Epidermal melanocyte (primary cell): ENCODE results near the gene MUC21.
"Not testable (repeated sequence)": the region's sequence is repeated elsewhere in the genome, so short reads cannot be mapped to it uniquely, and the experiment has no call there.

Experiments
- DNase-seq: peaks from one replicate; pipeline ENCODE4 v3.0.0; 2011; ENCODE audit warnings: low spot score; ENCODE audit not compliant: insufficient read length

Gene MUC21

DNA sequence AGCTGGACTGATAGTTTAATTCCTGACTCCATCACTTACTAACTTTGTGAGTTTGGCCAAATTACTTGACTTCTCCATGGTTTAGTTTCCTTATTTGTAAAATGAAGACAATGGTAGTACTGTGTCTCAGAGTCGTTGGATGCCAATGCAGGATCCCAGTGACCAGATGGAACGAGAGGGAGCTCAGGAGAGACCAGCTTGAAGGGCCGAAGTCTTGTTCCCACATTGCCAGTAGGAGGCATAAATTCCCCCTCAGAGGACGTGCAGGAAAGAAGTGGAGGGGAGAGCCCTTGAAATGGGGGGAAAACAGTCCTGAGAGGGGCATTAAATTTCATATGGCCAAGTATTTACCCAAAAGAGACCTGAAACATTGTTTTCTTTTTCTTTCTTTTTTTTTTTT, 24.6 kb downstream of the MUC21 start:
- no peak for DNase-seq

GRCh38 chr6:31009731-31010130, 26.2 kb downstream of the MUC21 start:
- no peak for DNase-seq

DNA sequence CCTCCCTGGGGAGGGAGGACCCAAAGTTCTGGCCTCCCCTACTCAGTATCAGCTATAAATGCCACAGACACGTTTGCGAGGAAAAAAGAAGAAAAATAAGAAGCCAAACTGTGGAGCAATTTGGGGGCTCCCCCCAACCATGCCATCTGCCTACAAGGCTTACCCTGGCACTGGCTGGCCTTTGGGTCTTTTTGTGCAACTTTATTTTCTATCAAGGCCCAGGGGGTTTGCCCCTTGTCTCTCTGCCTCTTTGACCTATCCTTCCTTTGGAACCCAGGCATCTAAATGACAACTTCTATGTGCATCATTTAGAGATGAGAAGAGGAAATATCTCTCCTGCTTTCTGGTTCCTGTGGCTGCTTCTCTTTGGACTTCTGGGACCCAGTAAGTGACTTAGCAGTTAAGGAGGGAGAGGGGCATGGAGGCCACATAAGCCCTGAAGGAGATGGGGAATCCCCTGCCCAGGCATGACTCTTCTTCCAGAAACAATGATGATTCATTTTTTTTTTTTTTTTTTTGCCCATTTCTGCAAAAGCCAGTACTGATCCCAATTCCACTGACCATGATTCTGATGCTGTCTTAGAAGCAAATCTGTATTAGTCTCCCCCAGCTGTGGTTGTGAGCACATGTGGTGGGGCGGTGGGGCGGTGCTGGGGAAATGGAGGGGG, 27.0 kb downstream of the MUC21 start, which contains the start of gene MUC22:
MUC22 (plus strand) TSS at position 82 of the 668 bp plus-strand sequence; CDS start at position 315, 233 bp downstream.
- DNase-seq: no peak

- DNase-seq: no peak
These were observed 27.6 kb downstream of the MUC21 start for GRCh38 chr6:31011153-31011552.

DNA sequence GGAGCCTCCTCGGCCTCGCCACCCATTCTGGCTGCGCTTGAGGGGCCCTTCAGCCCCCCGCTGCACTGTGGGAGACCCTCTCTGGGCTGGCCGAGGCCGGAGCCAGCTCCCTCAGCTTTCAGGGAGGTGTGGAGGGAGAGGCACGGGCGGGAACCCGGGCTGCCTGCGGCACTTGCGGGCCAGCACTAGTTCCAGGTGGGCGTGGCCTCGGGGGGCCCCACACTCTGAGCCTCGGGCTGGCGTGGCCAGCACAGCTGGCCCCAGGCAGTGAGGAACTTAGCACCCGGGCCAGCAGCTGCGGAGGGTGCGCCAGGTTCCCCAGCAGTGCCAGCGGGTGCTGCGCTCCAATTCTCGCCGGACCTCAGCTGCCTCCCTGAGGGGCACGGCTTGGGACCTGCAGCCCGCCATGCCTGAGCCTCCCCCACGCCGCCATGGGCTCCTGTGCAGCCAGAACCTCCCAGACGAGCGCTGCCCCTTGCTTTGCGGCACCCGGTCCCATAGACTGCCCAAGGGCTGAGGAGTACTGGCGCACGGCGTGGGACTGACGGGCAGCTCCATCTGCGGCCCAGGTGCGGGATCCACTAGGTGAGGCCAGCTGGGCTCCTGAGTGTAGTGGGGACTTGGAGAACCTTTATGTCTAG, 33.3 kb downstream of the MUC21 start:
- no peak for DNase-seq

- DNase-seq: not testable (repeated sequence)
These were observed 33.9 kb downstream of the MUC21 start for GRCh38 chr6:31017436-31017835.

DNA sequence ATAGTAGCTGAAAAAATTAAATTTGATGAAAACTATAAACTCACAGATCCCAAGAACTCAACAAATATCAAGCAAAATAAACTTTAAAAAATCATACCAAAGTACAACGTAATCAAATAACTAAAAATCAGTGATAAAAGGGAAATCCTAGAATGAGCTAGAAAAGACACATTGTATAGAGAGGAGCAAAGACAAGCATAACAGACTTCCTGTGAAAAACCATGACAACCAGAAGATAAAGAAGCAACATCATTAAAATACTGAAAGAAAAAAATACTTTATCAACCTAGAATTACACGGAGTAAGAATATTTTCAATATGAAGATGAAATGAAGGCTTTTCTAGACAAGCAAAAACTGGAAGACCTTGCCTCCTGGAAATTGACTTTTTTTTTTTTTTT, 36.5 kb downstream of the MUC21 start:
- no peak for DNase-seq

DNA sequence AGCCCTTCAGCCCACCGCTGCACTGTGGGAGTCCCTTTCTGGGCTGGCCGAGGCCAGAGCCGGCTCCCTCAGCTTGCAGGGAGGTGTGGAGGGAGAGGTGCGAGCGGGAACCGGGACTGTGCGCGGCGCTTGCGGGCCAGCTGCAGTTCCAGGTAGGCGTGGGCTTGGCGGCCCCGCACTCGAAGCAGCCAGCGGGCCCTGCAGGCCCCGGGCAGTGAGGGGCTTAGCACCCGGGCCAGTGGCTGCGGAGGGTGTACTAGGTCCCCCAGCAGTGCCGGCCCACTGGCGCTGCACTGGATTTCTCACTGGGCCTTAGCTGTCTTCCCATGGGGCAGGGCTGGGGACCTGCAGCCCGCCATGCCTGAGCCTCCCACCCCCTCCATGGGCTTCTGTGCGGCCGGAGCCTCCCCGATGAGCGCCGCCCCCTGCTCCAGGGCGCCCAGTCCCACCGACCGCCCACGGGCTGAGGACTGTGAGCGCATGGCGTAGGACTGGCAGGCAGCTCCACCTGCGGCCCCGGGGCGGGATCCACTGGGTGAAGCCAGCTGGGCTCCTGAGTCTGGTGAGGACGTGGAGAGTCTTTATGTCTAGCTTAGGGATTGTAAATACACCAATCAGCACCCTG, 37.2 kb downstream of the MUC21 start:
- DNase-seq: not testable (repeated sequence)

GRCh38 chr6:31021705-31022531, 38.4 kb downstream of the MUC21 start:
- DNase-seq: not testable (repeated sequence)

- DNase-seq: no peak
These were observed 42.1 kb downstream of the MUC21 start for GRCh38 chr6:31025595-31025994.

DNA sequence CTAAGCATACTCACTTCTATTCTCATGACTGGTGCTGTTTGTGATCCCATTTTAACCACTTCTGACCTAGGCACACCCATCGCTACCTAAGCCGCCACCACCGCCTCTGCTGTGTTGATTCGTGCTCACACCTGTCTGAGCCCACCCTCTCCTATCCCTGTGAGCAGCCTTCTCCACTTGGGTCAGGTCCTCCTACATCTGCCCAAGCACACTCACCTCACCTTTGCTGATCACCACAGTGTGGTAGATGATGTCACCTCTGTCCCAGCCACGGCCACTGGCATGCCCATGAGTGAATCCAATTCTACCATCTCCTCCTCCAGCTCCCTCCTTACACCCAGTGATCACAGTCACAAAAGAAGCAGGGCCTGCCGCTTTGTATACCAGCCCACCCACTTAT, 47.6 kb downstream of the MUC21 start:
- no peak for DNase-seq

GRCh38 chr6:31033075-31033474, 49.6 kb downstream of the MUC21 start:
- no peak for DNase-seq

- no peak for DNase-seq
These were observed 52.5 kb downstream of the MUC21 start for GRCh38 chr6:31035862-31036497.

DNA sequence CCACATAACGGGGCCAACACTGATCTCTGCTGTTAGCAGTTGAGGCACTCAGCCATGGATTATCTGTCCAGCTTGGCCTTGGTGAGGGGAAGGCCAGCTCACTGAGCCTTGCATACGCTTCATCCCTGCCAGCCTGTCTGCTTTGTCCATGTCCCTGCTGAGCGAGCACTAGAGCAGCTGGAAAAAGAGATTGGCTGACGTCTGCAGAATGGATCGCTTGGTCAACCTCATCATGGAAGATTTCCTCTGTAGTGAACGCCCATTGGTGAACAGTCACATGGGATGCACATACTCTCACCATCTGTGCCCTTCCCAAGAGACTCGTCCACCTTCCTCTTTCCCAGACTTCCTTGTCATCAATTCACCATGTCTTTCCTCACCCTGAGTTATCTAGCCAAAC, 53.7 kb downstream of the MUC21 start:
- DNase-seq: no peak

DNA sequence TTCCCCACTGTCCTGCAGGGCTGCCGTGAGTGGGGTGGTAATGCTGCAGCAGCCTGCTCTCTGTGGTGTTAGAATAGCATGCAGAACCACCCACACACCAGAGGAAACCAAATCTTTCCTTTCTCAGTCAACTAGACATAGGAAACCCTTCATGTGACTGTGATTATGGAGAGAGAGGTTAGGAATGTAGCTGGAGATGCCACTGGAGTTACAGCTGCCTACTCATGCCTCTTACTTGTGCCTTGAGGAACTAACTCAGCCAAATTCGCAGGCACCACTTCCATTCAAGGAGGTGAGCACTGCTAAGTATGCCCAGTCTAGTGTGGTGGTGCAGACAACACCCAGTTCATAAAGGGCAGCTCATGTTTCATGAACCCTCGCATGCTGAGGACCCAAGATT, 54.2 kb downstream of the MUC21 start:
- DNase-seq: no peak

GRCh38 chr6:31038559-31038958, 55.0 kb downstream of the MUC21 start:
- DNase-seq: no peak
